HG03108 (cell line): ENCODE results near the gene FBXL7.

ENCODE experiments used
- ATAC-seq: cut with Tn5 transposase; IDR thresholded peaks from one replicate; pipeline ENCODE4 v1.9.1; 2021; ENCODE audit warnings: moderate library complexity; ENCODE audit not compliant: unreplicated experiment

Gene FBXL7

GRCh38 chr5:15794052-15794985, 294.3 kb downstream of the FBXL7 start:
- no peak for ATAC-seq

- ATAC-seq = no peak
These were observed 296.1 kb downstream of the FBXL7 start for GRCh38 chr5:15796096-15796495.

GRCh38 chr5:15796557-15796956, 296.6 kb downstream of the FBXL7 start:
- no peak for ATAC-seq

GRCh38 chr5:15797116-15797515, 297.1 kb downstream of the FBXL7 start:
- no peak for ATAC-seq

DNA sequence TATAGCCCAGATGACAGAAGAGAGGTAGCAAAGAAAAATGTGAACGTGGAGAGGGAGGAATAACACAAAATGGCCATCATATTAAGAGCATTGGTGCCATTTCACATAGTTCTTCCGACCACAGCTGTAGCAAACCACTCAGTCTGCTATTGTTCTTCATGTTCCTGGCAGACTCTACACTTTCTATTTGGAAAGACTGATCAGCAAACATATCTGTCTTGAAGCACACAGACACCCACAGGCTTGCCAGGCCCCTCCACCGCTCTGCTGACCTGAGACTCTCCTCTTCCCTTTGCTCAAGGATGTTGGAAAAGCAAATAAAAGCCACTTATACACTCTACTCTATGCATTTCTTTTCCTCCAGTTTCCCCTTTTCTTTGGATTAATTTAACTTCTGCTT, 298.0 kb downstream of the FBXL7 start:
- ATAC-seq = no peak

- no peak for ATAC-seq
These were observed 299.0 kb downstream of the FBXL7 start for GRCh38 chr5:15799014-15799413.

DNA sequence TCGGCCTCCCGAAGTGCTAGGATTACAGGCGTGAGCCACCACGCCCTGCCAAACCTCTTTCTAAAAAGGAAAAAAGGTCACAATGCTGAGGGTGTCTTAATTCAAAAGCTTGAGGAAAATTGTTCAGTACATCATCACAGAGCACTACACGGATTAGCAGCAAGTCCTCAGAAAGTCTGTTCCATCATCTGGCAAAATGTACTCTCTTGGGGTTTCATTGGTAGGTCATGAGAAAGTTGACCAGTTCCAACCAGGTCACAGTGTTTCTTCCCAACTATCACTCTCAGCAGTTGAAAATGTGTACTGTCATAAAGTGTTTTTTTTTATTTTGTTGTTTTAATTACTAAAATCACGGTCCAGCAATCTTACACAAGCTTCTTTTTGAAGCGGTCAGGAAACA, 299.6 kb downstream of the FBXL7 start:
- no peak for ATAC-seq

DNA sequence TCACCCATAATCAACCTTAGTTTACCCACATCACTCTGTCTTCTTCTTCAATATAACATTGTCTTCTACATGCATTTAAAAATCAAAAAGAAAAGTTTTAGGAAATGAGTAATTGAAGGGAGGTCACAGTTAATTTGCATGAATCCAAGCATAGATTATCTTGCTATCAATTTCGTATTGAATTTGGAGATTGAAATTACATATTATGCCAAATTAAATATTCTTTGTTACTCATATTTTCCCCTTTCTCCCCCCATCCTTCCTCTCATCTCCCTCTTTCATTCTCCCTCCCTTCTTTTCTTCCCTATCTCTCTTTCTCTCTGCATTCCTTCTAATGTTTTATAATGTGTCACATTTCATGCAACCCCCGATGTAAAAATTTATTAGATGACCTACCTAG, 303.3 kb downstream of the FBXL7 start:
- ATAC-seq = no peak

- no peak for ATAC-seq
These were observed 306.6 kb downstream of the FBXL7 start for GRCh38 chr5:15806613-15807012.

DNA sequence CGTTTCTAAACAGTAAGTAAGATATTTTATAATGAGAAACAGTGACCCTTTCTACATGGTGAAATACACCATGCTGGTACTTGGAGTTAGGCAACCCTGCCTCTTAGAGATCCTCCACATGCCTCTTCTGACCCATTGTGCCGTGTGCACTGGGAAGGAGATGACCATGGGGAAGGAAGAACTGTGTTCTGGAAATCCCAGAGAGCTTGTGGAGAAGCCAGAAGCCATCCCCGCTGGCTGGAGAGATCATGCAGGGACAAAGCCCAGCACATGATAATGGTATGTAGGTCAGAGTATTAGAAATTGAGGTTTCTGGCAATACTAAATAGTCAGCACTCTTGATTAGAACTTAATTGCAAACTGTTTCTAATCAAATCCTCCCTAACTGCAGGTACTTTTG, 307.3 kb downstream of the FBXL7 start:
- ATAC-seq = no peak

DNA sequence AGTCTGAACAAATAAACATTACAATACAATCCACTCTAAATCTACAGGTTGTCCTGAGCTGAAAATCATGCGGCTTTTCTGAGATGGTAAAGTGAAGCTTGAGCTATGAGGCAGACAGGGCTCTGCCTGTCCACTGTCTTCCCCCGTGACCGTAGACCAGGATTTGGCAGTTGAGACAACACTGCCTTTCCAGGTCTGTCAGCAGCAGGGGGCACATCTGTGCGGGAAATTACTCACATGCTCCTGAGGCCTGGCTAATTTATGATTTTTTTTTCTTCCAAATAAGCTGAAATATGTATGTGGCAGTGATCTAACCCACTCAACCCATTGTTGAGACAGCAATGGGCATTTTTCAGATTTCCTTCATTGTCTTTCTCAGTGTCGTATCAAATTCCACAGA, 307.9 kb downstream of the FBXL7 start:
- ATAC-seq = no peak

GRCh38 chr5:15808577-15808976, 308.6 kb downstream of the FBXL7 start:
- ATAC-seq = no peak

DNA sequence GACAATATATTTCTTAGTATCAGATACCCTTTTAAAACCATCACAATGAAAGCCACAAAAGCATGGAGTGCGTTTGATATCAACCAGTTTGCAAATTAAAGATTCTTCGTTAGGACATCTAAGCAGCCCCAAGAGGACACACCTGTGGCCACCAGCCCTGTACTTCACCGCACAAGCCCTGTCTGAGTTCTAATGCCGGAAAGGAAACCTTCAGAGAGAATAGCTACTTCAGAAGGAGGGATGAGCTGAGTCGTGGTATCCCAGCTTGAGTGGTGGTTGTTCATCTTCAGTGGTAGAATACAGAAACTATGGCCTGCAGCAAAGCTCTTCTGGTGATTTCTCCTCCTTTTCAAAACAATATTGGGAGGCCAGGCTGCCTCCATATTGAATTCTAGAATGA, 319.6 kb downstream of the FBXL7 start:
- ATAC-seq = no peak

DNA sequence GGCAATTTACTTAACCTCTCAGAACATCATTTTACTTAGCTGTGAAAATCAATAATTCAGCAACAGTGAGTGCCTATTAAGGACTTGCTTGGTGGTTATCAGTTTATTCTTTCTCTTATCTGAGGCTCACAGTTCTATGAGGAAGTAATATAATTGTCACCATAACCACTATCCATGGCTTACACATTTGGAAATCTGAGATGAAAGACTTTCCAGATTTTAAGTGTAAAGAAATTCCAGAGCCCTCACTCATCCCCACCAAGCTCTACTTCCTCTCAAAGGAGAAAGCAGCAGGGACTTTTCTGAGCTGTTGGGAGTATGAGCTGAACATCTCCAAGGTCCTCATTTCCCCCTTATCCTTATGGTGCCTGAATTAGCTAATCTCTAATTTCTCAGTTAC, 321.5 kb downstream of the FBXL7 start:
- no peak for ATAC-seq

GRCh38 chr5:15823398-15823797, 323.4 kb downstream of the FBXL7 start:
- no peak for ATAC-seq

GRCh38 chr5:15827741-15828140, 327.8 kb downstream of the FBXL7 start:
- ATAC-seq = no peak

- ATAC-seq = no peak
These were observed 331.4 kb downstream of the FBXL7 start for GRCh38 chr5:15831408-15831807.

GRCh38 chr5:15833365-15833764, 333.4 kb downstream of the FBXL7 start:
- ATAC-seq = no peak

DNA sequence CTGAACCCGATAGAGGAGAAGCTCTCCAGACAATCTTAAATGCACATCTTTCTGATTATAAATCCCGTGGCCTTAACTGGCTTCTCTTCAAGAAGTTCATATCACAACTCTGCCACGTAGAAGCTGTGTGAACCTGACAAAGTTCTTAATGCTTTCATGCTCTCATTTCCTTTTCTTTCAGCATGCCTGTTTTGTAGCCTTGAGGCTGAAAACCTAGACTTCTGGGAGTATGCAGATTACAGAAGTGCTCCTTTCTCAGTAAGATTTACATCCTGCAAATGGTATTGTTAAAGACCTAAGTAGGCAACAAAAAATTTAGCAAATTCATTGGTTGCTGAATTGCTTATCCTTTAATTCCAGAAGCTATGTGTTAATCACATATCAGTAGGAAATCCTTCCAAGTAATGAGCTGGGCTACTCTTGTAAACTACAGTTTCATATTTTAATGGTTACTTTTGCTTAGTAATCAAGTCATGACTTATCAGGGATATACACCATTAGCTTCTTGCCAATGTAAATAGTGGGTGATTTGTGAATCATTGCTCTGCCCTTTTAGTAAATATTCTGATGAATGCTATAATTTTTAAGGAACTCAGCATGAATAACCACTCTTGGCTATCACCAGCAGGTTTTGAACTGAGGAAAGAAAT, 334.7 kb downstream of the FBXL7 start:
- no peak for ATAC-seq

- no peak for ATAC-seq
These were observed 335.5 kb downstream of the FBXL7 start for GRCh38 chr5:15835514-15835913.

DNA sequence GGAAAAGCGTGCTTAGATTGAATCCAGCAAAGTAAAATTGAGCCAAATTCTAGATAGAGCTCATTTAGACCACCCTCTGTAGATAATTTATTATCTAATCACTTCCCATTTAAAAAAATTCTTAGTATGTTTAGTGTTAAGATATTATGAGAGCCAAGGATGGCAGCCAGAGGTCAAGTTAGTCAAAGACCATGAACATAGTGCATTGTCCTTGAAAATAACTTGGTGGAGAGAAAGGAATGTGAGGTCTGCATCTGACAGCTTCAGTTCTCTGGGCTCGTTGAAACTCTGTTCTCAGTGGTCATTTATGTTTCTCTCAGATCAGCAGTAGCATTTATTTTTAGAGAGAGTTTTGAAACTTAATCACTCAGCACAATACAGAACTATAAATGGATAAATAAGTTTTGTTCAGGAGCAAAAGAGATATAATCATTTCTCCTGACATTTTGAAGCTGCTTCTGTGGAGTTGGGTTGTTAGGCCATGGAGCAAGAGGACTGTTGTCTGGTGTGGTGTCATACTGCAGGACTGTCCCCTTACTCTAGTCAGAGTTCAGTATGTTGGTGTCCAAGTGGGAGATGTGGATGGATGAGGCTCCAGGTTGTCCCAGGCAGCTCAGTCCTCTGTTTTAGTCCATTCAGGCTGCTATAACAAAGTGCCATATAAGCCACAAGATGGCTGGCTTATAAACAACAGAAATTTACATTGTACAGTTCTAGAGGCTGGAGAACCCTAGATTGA, 337.7 kb downstream of the FBXL7 start:
- no peak for ATAC-seq

DNA sequence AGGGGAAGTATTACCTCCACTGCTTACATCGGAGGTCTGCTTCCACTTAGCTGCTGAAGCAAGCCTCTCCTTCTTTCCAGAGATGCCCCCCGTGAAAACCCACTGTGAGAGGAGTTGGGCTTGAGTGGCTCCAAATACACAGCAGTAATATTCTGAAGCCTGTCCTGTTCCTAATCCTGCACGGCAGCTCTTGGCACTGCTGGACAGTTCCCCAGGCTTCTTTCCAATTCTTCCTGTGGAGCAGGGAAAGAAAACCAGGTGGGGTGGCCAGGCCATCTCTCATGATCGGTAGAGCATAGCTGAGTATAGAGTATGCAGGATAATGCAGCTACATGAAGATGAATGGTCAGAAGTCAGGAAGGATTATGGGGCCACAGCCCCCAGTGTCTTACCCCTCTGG, 344.3 kb downstream of the FBXL7 start:
- ATAC-seq = no peak
